LNCaP clone FGC (cell line): Measurements from ENCODE around the gene PXDC1.

ENCODE experiments used
- DNase-seq: peaks from one replicate; pipeline ENCODE4 v3.0.0-alpha.2; 2011; ENCODE audit warnings: low read depth
- H3K4me3 ChIP-seq: 2 replicates; pipeline ENCODE4 v1.5.1; 2011; ENCODE audit warnings: mild to moderate bottlenecking, low read depth, low read length, control low read depth
- TF ChIP-seq, protein P1 (sequence below): IDR thresholded peaks from 2 replicates; pipeline ENCODE4 v1.5.1; 2012; ENCODE audit warnings: mild to moderate bottlenecking; ENCODE audit not compliant: control insufficient read depth, insufficient read depth; ENCODE audit errors: extremely low read depth

PXDC1 gene

DNA sequence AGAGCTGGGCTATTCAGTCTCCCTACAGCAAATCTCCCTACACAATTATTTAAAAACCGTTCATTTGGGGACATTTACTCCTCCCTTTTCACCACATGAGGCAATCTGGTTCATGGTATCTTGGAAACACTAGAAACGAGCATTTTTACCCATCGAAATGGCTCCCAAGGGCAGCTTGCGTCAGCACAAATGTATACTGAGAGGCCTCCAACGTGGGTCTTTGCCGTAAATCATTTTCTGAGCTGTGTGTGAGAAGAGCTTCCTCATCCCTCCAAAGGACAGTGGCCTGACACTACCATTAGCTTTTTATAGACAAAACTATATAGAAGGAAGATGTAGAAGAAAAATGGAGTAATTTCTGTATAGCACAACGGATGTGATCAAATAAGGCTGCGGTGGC lies 30.0 kb upstream of the PXDC1 start:
- DNase-seq = no peak
- TF ChIP-seq, protein P1, sequence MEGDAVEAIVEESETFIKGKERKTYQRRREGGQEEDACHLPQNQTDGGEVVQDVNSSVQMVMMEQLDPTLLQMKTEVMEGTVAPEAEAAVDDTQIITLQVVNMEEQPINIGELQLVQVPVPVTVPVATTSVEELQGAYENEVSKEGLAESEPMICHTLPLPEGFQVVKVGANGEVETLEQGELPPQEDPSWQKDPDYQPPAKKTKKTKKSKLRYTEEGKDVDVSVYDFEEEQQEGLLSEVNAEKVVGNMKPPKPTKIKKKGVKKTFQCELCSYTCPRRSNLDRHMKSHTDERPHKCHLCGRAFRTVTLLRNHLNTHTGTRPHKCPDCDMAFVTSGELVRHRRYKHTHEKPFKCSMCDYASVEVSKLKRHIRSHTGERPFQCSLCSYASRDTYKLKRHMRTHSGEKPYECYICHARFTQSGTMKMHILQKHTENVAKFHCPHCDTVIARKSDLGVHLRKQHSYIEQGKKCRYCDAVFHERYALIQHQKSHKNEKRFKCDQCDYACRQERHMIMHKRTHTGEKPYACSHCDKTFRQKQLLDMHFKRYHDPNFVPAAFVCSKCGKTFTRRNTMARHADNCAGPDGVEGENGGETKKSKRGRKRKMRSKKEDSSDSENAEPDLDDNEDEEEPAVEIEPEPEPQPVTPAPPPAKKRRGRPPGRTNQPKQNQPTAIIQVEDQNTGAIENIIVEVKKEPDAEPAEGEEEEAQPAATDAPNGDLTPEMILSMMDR = no peak
- H3K4me3 ChIP-seq = no peak overlapping the region

DNA sequence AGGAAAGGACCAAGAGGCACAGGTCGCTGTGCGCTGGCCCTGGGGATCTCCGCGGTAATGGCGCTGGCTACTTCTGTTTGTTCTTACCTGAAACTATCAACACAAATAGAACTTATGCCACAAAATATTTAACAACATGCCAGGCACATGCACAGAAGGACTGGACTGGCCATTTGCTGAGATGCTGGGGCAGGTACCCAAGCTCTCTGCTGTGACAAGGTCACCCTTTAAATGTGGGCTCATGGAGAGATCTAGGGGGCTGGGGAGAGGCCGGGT lies 28.0 kb upstream of the PXDC1 start:
- DNase-seq = no peak
- H3K4me3 ChIP-seq = no peak overlapping the region
- TF ChIP-seq, protein P1 = no peak

- TF ChIP-seq, protein P1 = no peak
- H3K4me3 ChIP-seq = no peak overlapping the region
- no peak for DNase-seq
Observed at GRCh38 chr6:3778701-3779573, 27.4 kb upstream of the PXDC1 start.

DNA sequence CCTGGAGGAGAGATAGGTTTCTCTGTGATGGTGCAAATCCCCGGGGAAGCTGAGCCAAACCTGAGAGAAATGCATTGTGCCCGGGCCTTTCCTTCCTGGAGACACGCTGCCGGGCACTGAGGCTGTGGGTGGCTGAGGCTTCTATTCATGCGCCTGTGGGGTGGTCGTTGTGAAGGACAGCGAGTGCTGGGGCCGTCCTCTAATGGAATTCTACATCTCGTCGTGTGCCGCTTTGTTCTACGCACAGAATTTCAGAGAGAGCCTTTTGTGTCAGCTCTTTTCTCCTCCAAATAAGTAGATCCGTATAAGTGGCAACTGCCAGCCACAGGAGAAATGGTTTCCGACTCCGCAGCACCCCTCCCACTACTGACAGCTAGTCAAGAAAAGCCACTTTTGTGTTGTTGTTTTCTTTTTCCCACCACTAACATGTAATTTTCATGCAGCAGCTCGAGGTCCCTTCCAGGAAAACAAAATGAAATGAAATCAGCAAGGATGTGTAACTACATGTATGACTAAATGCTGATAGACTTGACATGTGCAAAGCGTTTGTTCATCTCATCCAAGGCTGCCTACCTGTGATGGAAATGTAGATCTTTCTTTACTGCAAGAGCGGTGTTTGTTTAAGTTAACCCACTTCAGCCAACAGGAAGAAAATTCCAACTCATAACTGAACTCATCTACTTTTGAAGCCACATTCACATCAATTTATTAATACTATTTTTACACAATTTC lies 26.4 kb upstream of the PXDC1 start:
- DNase-seq = no peak
- H3K4me3 ChIP-seq = no peak overlapping the region
- TF ChIP-seq, protein P1 = no peak

DNA sequence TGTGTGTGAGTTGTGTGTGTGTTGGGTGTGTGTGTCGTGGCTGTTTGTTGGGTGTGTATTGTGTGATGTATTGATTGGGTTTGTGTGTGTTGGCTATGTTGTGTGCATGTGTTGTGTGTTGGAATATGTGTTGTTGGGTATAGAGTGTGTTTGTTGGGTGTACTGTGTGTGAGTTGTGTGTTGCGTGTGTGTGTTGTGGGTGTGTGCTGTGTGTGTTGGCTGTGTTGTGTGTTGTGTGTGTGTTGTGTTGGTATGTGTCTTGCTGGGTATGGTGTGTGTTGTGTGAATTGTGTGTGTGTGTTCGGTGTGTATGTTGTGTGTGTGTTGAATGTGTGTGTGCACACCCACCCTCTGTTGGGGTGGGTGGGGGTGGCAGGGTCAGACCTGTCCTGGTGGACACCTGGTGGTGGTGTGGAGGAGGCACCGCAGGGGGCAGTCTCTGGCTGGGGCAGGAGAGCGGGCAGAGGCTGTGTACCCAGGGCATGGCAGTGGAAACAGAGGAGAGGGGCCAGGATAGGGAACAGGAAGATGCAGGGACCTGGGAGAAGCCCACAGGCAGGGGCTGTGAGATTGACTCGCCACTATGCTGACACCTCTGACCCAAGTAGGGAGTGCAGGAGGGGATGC lies 25.5 kb upstream of the PXDC1 start:
- TF ChIP-seq, protein P1 = no peak
- no peak overlapping the region for H3K4me3 ChIP-seq
- no peak for DNase-seq

DNA sequence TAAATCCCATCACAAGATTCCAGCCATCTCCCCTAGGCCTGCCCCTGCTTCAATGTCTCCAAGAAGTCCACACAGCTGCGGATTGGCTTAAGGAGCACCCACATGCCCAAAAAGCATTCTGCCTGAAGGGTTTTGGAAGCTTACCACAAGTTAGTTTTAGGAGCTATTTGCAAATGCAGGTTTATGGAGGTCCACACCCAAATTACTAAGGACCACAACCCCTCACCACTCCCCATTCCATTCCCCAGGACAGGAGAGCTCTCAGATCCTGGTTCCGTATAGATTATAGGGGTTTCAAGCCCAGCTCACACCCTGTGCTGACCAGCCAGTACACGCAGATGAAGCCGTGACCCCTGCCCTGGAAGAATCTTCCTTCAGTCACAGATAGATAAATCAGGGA lies 24.3 kb upstream of the PXDC1 start:
- TF ChIP-seq, protein P1 = no peak
- DNase-seq = no peak
- no peak overlapping the region for H3K4me3 ChIP-seq
